ENCODE data around the gene TCHHL1. TPM values are rescaled to one million over a fixed set of nuclear protein-coding genes. Genes with fewer than 3 reads are reported as not detected.

Gene TCHHL1
- total and polyA plus RNA-seq, 2 of the 4 experiments (the other 2 are of a cell fraction) = not detected

DNA sequence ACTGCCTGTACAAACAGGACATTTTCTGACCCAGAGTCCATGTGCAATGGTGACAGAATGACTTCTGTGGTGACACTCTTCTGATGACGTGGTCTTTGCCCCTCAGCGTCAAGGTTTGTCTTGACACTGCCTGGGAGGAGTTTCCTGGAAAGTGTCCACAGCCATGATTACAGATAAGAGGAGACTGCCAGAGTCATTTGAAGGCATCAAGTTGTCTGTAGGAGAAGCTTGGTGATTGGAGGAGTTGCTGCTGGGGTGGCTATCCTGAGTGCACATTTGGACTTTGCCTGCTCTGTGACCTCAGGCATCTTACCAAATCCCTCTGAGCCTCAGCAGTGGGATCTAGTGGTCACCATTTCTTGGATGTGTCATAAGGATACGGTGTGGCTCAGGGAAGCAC, 17.7 kb downstream of the TCHHL1 start:
- no peak overlapping the region for H3K9ac ChIP-seq (ENCODE audit: low read depth, low read length)
- H4K5ac ChIP-seq (ENCODE audit: low read depth, low read length) = no peak overlapping the region
- H3K23ac ChIP-seq (ENCODE audit: low read depth, low read length) = no peak overlapping the region
- no peak overlapping the region for H3K14ac ChIP-seq (replicated peaks; ENCODE audit: low read depth, low read length)
- intact Hi-C loops (cut with micrococcal nuclease) = no loop called here
- H3K9me1 ChIP-seq (ENCODE audit: insufficient read depth, low read length) = no peaks in the 10 kb centered on the region
- no peak overlapping the region for H3K27ac ChIP-seq (ENCODE audit: insufficient read depth, low read length)
- no peaks in the 10 kb centered on the region for H3K9me3 ChIP-seq (ENCODE audit: control insufficient read depth, insufficient read depth, low read length)
- H2AFZ ChIP-seq (replicated peaks; ENCODE audit: low read length, poor library complexity) = no peak overlapping the region
- no peak overlapping the region for H2BK20ac ChIP-seq (ENCODE audit: low read depth, low read length)
- H3K4me2 ChIP-seq (ENCODE audit: low read depth, low read length) = no peak overlapping the region
- H3K27me3 ChIP-seq (ENCODE audit: control insufficient read depth, insufficient read depth, low read length) = peaks cover 8% of the 10 kb centered on the region
- in situ Hi-C loops (cut with MboI; ENCODE audit: low sequenced_read_pairs) = no loop called here
- TF ChIP-seq FOS (IDR thresholded peaks at IDR 0.05; ENCODE audit: low read depth, low read length) = no peak
- TF ChIP-seq ELK1 (IDR thresholded peaks at IDR 0.05; ENCODE audit: borderline replicate concordance, low read depth, low read length) = no peak
- no peak for TF ChIP-seq BHLHE40 (IDR thresholded peaks at IDR 0.05; ENCODE audit: low read depth, low read length)
- TF ChIP-seq CTCF (conservative IDR thresholded peaks at IDR 0.05; ENCODE audit: low read depth, low read length) = no peak
- no peak for TF ChIP-seq RFX5 (IDR thresholded peaks at IDR 0.05; ENCODE audit: low read depth, low read length)
- no peak for TF ChIP-seq POLR2A (IDR thresholded peaks at IDR 0.05; ENCODE audit: low read depth, low read length)
- no peak for TF ChIP-seq RAD21 (IDR thresholded peaks at IDR 0.05; ENCODE audit: low read length)
- no peaks in the 10 kb centered on the region for H4K20me1 ChIP-seq (ENCODE audit: insufficient read depth, low read length)
- H2AK5ac ChIP-seq (ENCODE audit: low read depth, low read length) = no peak overlapping the region
- no peak overlapping the region for H3K18ac ChIP-seq (ENCODE audit: low read depth, low read length)
- no peaks in the 10 kb centered on the region for H3K36me3 ChIP-seq (ENCODE audit: control insufficient read depth, insufficient read depth, low read length)
- H3K56ac ChIP-seq (ENCODE audit: extremely low read depth, insufficient read depth, low read length) = no peak overlapping the region
- H2BK5ac ChIP-seq (ENCODE audit: low read depth, low read length, poor library complexity, severe bottlenecking) = no peak overlapping the region
- no peaks in the 10 kb centered on the region for H3K4me1 ChIP-seq (ENCODE audit: control insufficient read depth, insufficient read depth, low read length)
- ChIA-PET CTCF (interaction anchor here (1.0 kb wide), 1 partner anchor 18 kb away, joined by 3 read pairs; no protein-coding TSS in a partner anchor), POLR2A (ENCODE audit: unreplicated experiment) (no interaction called here)
- no peak overlapping the region for H4K91ac ChIP-seq (ENCODE audit: insufficient read depth, low read depth, low read length)
- dilution Hi-C loops (cut with HindIII; ENCODE audit: low sequenced_read_pairs, unreplicated experiment) = no loop called here
- H2AK9ac ChIP-seq (replicated peaks; ENCODE audit: low read depth, low read length, poor library complexity) = no peak overlapping the region
- BruUV-seq (replicated peaks) = no TSS peak
- no peak overlapping the region for H3K4ac ChIP-seq (ENCODE audit: low read depth, low read length)
- H4K8ac ChIP-seq (ENCODE audit: low read depth in 2 of 2, low read length in 2 of 2) = no peak overlapping the region
- H2BK120ac ChIP-seq (ENCODE audit: low read depth, low read length) = no peak overlapping the region
- DNase-seq (no peak), ATAC-seq (ENCODE audit: low read depth) (no peak)
- 80% methylated on average over 2 of the region's 3 CpGs; no CpG with 5 or more reads in 1 of the 2 experiments for WGBS, 2 experiments (ENCODE audit: extremely low coverage in 2 of 2, insufficient read length in 1 of 2)
- no peaks in the 10 kb centered on the region for H3K79me1 ChIP-seq (ENCODE audit: low read depth in 1 of 2, low read length in 2 of 2)
- H3K4me3 ChIP-seq (ENCODE audit: insufficient read depth, low read depth, low read length) = no peak overlapping the region
- H2BK15ac ChIP-seq (ENCODE audit: low read depth, low read length) = no peak overlapping the region
